ENCODE data around the gene RAI1. TPM values are rescaled to one million over a fixed set of nuclear protein-coding genes. Genes with fewer than 3 reads are reported as not detected.

RAI1 gene
- total RNA-seq, 1 donor from 2014 or later: 46.2 TPM

- H3K4me1 Mint-ChIP-seq (ENCODE audit: unreplicated experiment): peaks cover 59% of the 10 kb centered on the region
- peaks cover 20% of the 10 kb centered on the region for H3K27me3 Mint-ChIP-seq (ENCODE audit: unreplicated experiment)
- no peak for TF ChIP-seq CTCF (IDR thresholded peaks at IDR 0.05; ENCODE audit: unreplicated experiment)
- H3K9me3 Mint-ChIP-seq (ENCODE audit: unreplicated experiment): no peaks in the 10 kb centered on the region
- H3K36me3 Mint-ChIP-seq (ENCODE audit: low read depth, unreplicated experiment): peaks cover 15% of the 10 kb centered on the region
- peak overlapping the region; percentile 90 for H3K27ac Mint-ChIP-seq (ENCODE audit: unreplicated experiment)
- H3K4me3 Mint-ChIP-seq (ENCODE audit: unreplicated experiment): peak overlapping the region; percentile 79
- peak; percentile 87 for DNase-seq (ENCODE audit: low spot score)
These were observed 142.3 kb downstream of the RAI1 start for GRCh38 chr17:17823433-17824118.

GRCh38 chr17:17824119-17824782, 143.0 kb downstream of the RAI1 start:
- H3K4me1 Mint-ChIP-seq (ENCODE audit: unreplicated experiment): peaks cover 56% of the 10 kb centered on the region
- DNase-seq (ENCODE audit: low spot score): no peak

GRCh38 chr17:17824783-17825614, 143.7 kb downstream of the RAI1 start:
- no peak overlapping the region for H3K4me3 Mint-ChIP-seq (ENCODE audit: unreplicated experiment)
- H3K4me1 Mint-ChIP-seq (ENCODE audit: unreplicated experiment): peaks cover 59% of the 10 kb centered on the region
- H3K9me3 Mint-ChIP-seq (ENCODE audit: unreplicated experiment): no peaks in the 10 kb centered on the region
- peak overlapping the region; percentile 90 for H3K27ac Mint-ChIP-seq (ENCODE audit: unreplicated experiment)
- H3K36me3 Mint-ChIP-seq (ENCODE audit: low read depth, unreplicated experiment): peaks cover 7% of the 10 kb centered on the region
- TF ChIP-seq CTCF (IDR thresholded peaks at IDR 0.05; ENCODE audit: unreplicated experiment): no peak
- H3K27me3 Mint-ChIP-seq (ENCODE audit: unreplicated experiment): peaks cover 15% of the 10 kb centered on the region
- no peak for DNase-seq (ENCODE audit: low spot score)

More at GRCh38 chr17:17824119-17824782, 143.0 kb downstream of the RAI1 start:
- peaks cover 9% of the 10 kb centered on the region for H3K36me3 Mint-ChIP-seq (ENCODE audit: low read depth, unreplicated experiment)
- H3K27ac Mint-ChIP-seq (ENCODE audit: unreplicated experiment): peak overlapping the region; percentile 90
- peak overlapping the region; percentile 79 for H3K4me3 Mint-ChIP-seq (ENCODE audit: unreplicated experiment)
- no peak for TF ChIP-seq CTCF (IDR thresholded peaks at IDR 0.05; ENCODE audit: unreplicated experiment)
- peaks cover 17% of the 10 kb centered on the region for H3K27me3 Mint-ChIP-seq (ENCODE audit: unreplicated experiment)
- H3K9me3 Mint-ChIP-seq (ENCODE audit: unreplicated experiment): no peaks in the 10 kb centered on the region

- H3K4me3 Mint-ChIP-seq (ENCODE audit: unreplicated experiment): peak overlapping the region; percentile 58
- H3K27ac Mint-ChIP-seq (ENCODE audit: unreplicated experiment): no peak overlapping the region
- no peak for TF ChIP-seq CTCF (IDR thresholded peaks at IDR 0.05; ENCODE audit: unreplicated experiment)
- no peaks in the 10 kb centered on the region for H3K9me3 Mint-ChIP-seq (ENCODE audit: unreplicated experiment)
- H3K36me3 Mint-ChIP-seq (ENCODE audit: low read depth, unreplicated experiment): peaks cover 12% of the 10 kb centered on the region
- H3K27me3 Mint-ChIP-seq (ENCODE audit: unreplicated experiment): peaks cover 11% of the 10 kb centered on the region
- DNase-seq (ENCODE audit: low spot score): no peak
- peaks cover 57% of the 10 kb centered on the region for H3K4me1 Mint-ChIP-seq (ENCODE audit: unreplicated experiment)
These were observed 145.1 kb downstream of the RAI1 start for GRCh38 chr17:17826342-17826713.

All from endothelial cell (in vitro differentiated cells).